Thyroid gland (tissue), 4 donors: ENCODE data around the gene SLC14A1.

Experiments used
- CTCF ChIP-seq, 6 experiments: fragments of 200-600 bp in 3 of 6; fragments of 450-650 bp in 3 of 6; sonication (generic) in 3 of 6; IDR thresholded peaks; one replicate each; pipeline ENCODE4 v1.5.1; 2016 to 2019; ENCODE audit warnings: antibody characterized with exemption in 6 of 6, mild to moderate bottlenecking in 2 of 6, inconsistent platforms in 1 of 6, moderate library complexity in 1 of 6
- POLR2A ChIP-seq, 2 donors: fragments of 450-650 bp; IDR thresholded peaks; one replicate each; pipeline ENCODE4 v1.6.1; 2017; ENCODE audit warnings: antibody characterized with exemption in 2 of 2, mild to moderate bottlenecking in 2 of 2, moderate library complexity in 1 of 2

GRCh38 chr18:45786941-45787340, 63.0 kb downstream of the SLC14A1 start:
- no peak for TF ChIP-seq CTCF (IDR thresholded peaks at IDR 0.05)
- TF ChIP-seq POLR2A (IDR thresholded peaks at IDR 0.05): no peak
